Osteocyte (in vitro differentiated cells): ENCODE data around the gene FFAR1. TPM values are rescaled to one million over a fixed set of nuclear protein-coding genes. Genes with fewer than 3 reads are reported as not detected.

Experiments used
- DNase-seq: peaks from one replicate; pipeline ENCODE4 v3.0.0; 2021; ENCODE audit warnings: mixed read lengths; ENCODE audit not compliant: unreplicated experiment; ENCODE audit errors: extremely low spot score
- H3K27ac Mint-ChIP-seq: one replicate; pipeline ENCODE4 v1.8.0; 2021; ENCODE audit warnings: mild to moderate bottlenecking, mixed read lengths; ENCODE audit not compliant: unreplicated experiment
- H3K27me3 Mint-ChIP-seq: one replicate; pipeline ENCODE4 v1.8.0; 2021; ENCODE audit warnings: mixed read lengths; ENCODE audit not compliant: unreplicated experiment
- H3K36me3 Mint-ChIP-seq: one replicate; pipeline ENCODE4 v1.8.0; 2021; ENCODE audit warnings: mixed read lengths; ENCODE audit not compliant: unreplicated experiment
- H3K4me1 Mint-ChIP-seq: one replicate; pipeline ENCODE4 v1.8.0; 2021; ENCODE audit warnings: mixed read lengths; ENCODE audit not compliant: unreplicated experiment
- H3K4me3 Mint-ChIP-seq: one replicate; pipeline ENCODE4 v1.8.0; 2021; ENCODE audit warnings: mild to moderate bottlenecking, moderate library complexity, mixed read lengths; ENCODE audit not compliant: unreplicated experiment
- H3K9me3 Mint-ChIP-seq: one replicate; pipeline ENCODE4 v1.8.0; 2021; ENCODE audit warnings: mixed read lengths; ENCODE audit not compliant: unreplicated experiment
- CTCF ChIP-seq: fragments of 200-600 bp; sonication (generic); IDR thresholded peaks from 2 replicates; pipeline ENCODE4 v1.5.0; 2021; ENCODE audit warnings: antibody characterized with exemption, mild to moderate bottlenecking, moderate library complexity
- total RNA-seq: library from RNA; stranded (reverse); gene quantifications from 2 replicates; pipeline ENCODE4 v1.2.1, GENCODE V29; 2021

Gene FFAR1
- total RNA-seq, 1 donor from 2014 or later = not detected

GRCh38 chr19:35315883-35316282, 31.8 kb upstream of the FFAR1 start:
- H3K36me3 Mint-ChIP-seq = no peaks in the 10 kb centered on the region
- peaks cover 9% of the 10 kb centered on the region for H3K4me1 Mint-ChIP-seq
- TF ChIP-seq CTCF = no peak
- DNase-seq = no peak
- H3K27ac Mint-ChIP-seq = no peak overlapping the region
- no peaks in the 10 kb centered on the region for H3K27me3 Mint-ChIP-seq
- no peak overlapping the region for H3K4me3 Mint-ChIP-seq
- no peaks in the 10 kb centered on the region for H3K9me3 Mint-ChIP-seq

GRCh38 chr19:35316560-35316959, 31.1 kb upstream of the FFAR1 start:
- Mint-ChIP-seq H3K27ac (no peak overlapping the region), H3K27me3 (no peaks in the 10 kb centered on the region), H3K4me3 (no peak overlapping the region), H3K36me3 (no peaks in the 10 kb centered on the region), H3K9me3 (no peaks in the 10 kb centered on the region), H3K4me1 (peaks cover 9% of the 10 kb centered on the region)
- TF ChIP-seq CTCF = no peak
- DNase-seq = no peak

- no peaks in the 10 kb centered on the region for H3K9me3 Mint-ChIP-seq
- peaks cover 9% of the 10 kb centered on the region for H3K4me1 Mint-ChIP-seq
- peaks cover 3% of the 10 kb centered on the region for H3K27me3 Mint-ChIP-seq
- no peak for DNase-seq
- H3K4me3 Mint-ChIP-seq = no peak overlapping the region
- H3K27ac Mint-ChIP-seq = no peak overlapping the region
- TF ChIP-seq CTCF = no peak
- no peaks in the 10 kb centered on the region for H3K36me3 Mint-ChIP-seq
These were observed 30.1 kb upstream of the FFAR1 start for GRCh38 chr19:35317464-35318043.

GRCh38 chr19:35318679-35319448, 28.8 kb upstream of the FFAR1 start:
- TF ChIP-seq CTCF = no peak
- H3K27ac Mint-ChIP-seq = peak overlapping the region; percentile 31
- peaks cover 8% of the 10 kb centered on the region for H3K4me1 Mint-ChIP-seq
- no peaks in the 10 kb centered on the region for H3K36me3 Mint-ChIP-seq
- H3K4me3 Mint-ChIP-seq = no peak overlapping the region
- H3K9me3 Mint-ChIP-seq = no peaks in the 10 kb centered on the region
- no peak for DNase-seq
- H3K27me3 Mint-ChIP-seq = peaks cover 4% of the 10 kb centered on the region

GRCh38 chr19:35320065-35320713, 27.5 kb upstream of the FFAR1 start:
- peaks cover 8% of the 10 kb centered on the region for H3K27me3 Mint-ChIP-seq
- TF ChIP-seq CTCF = no peak
- no peak overlapping the region for H3K27ac Mint-ChIP-seq
- H3K4me1 Mint-ChIP-seq = peaks cover 8% of the 10 kb centered on the region
- H3K4me3 Mint-ChIP-seq = no peak overlapping the region
- no peaks in the 10 kb centered on the region for H3K9me3 Mint-ChIP-seq
- H3K36me3 Mint-ChIP-seq = no peaks in the 10 kb centered on the region
- DNase-seq = no peak
